ENCODE data around the gene PCDHGA10. TPM values are rescaled to one million over a fixed set of nuclear protein-coding genes. Genes with fewer than 3 reads are reported as not detected.
"Not testable (repeated sequence)": the region's sequence is repeated elsewhere in the genome, so short reads cannot be mapped to it uniquely, and the experiment has no call there.

The PCDHGA10 gene
- under 1 TPM in 1 of 2 experiments, not detected in 1; 0.05 TPM for total RNA-seq

GRCh38 chr5:141412854-141413539 lies at the start of gene PCDHGA10:
TSS of gene PCDHGA10 (plus strand) at chr5:141412987. CDS start at chr5:141413176, 189 bp downstream.
- Mint-ChIP-seq H3K4me3 (peak within 1 kb of the TSS; percentile 65), H3K36me3 (ENCODE audit: low read depth) (peaks cover 20% of the 10 kb centered on the region), H3K9me3 (peaks cover 18% of the 10 kb centered on the region), H3K27me3 (peaks cover 62% of the 10 kb centered on the region), H3K27ac (peak within 1 kb of the TSS; percentile 34), H3K4me1 (peaks cover 21% of the 10 kb centered on the region)
- CTCF ChIA-PET = interaction anchor here (0.6 to 3.0 kb wide), 22 partner anchors 8 to 589 kb away, joined by 3 to 17 read pairs (median 5); partner anchors contain the start of genes PCDHGA1, PCDHGA11, PCDHGA12 and PCDHGA2
- peak; percentile 66 for DNase-seq
- POLR2A ChIA-PET = interaction anchor here (1.0 to 1.5 kb wide), 3 partner anchors 9 to 112 kb away, joined by 3 to 5 read pairs (median 5); partner anchors contain the start of gene PCDHGA11

DNA sequence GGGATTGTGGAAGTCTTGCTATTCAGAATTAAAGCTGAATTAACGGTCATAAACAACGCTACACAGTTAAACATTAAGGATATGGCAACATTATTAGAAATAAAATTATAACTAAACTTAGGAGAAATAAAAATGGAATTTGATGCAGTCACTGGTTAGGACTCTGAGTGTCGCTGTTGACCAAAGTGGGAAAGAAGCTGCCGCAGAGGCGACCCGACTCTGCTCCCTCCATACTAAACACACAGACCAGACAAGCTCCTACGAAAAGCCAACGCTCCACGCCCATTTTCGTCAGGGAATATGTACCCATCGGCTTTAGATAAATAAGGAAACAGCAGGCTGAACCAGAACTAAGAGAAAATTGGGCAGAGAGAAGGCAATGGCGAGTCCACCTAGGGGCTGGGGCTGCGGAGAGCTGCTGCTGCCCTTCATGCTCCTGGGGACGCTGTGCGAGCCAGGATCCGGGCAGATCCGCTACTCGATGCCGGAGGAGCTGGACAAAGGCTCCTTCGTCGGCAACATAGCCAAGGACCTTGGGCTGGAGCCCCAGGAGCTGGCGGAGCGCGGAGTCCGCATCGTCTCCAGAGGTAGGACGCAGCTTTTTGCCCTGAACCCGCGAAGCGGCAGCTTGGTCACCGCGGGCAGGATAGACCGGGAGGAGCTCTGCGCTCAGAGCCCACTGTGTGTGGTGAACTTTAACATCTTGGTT lies 48.7 kb upstream of the PCDHGA10 start, which contains the start of gene PCDHGA5:
PCDHGA5 (plus strand) TSS at position 211 of the 709 bp plus-strand sequence; CDS start at position 380, 169 bp downstream.
- no peak within 1 kb of the TSS for H3K4me3 Mint-ChIP-seq
- peaks cover 24% of the 10 kb centered on the region for H3K9me3 Mint-ChIP-seq
- no peak for DNase-seq
- peaks cover 2% of the 10 kb centered on the region for H3K4me1 Mint-ChIP-seq
- no peak within 1 kb of the TSS for H3K27ac Mint-ChIP-seq
- ChIA-PET CTCF (interaction anchor here (1.3 kb wide), 1 partner anchor 49 kb away, joined by 3 read pairs; the partner anchor contains the start of gene PCDHGA10), POLR2A (no interaction called here)
- H3K36me3 Mint-ChIP-seq (ENCODE audit: low read depth) = peaks cover 18% of the 10 kb centered on the region
- peaks cover 59% of the 10 kb centered on the region for H3K27me3 Mint-ChIP-seq

DNA sequence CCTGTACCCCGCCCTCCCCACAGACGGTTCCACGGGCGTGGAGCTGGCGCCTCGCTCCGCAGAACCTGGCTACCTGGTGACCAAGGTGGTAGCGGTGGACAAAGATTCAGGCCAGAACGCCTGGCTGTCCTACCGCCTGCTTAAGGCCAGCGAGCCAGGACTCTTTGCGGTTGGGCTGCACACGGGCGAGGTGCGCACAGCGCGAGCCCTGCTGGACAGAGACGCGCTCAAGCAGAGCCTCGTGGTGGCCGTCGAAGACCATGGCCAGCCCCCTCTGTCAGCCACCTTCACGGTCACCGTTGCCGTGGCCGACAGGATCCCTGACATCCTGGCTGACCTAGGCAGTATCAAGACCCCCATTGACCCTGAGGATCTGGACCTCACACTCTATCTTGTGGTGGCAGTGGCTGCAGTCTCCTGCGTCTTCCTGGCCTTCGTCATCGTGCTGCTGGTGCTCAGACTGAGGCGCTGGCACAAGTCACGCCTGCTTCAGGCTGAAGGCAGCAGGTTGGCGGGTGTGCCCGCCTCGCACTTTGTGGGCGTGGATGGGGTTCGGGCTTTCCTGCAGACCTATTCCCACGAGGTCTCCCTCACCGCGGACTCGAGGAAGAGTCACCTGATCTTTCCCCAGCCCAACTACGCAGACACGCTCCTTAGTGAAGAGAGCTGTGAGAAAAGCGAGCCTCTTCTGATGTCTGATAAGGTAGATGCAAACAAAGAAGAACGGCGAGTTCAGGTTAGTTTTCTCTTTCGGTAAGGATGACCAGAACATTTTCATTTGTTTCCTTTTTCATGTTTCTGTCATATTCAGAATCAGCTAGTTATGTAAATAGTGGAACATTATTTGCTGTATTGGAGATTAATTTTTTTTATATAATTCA lies 46.5 kb upstream of the PCDHGA10 start:
- no peaks in the 10 kb centered on the region for H3K4me1 Mint-ChIP-seq
- H3K9me3 Mint-ChIP-seq = peaks cover 16% of the 10 kb centered on the region
- POLR2A ChIA-PET = no interaction called here
- DNase-seq = no peak
- no peak overlapping the region for H3K27ac Mint-ChIP-seq
- no peak overlapping the region for H3K4me3 Mint-ChIP-seq
- CTCF ChIA-PET = interaction anchor here (0.9 to 1.2 kb wide), 2 partner anchors 16 to 147 kb away, joined by 3 to 4 read pairs; partner anchors contain the start of gene PCDHGA7
- peaks cover 61% of the 10 kb centered on the region for H3K27me3 Mint-ChIP-seq
- peaks cover 11% of the 10 kb centered on the region for H3K36me3 Mint-ChIP-seq (ENCODE audit: low read depth)

- H3K27ac Mint-ChIP-seq = no peak within 1 kb of the TSS
- peaks cover 17% of the 10 kb centered on the region for H3K9me3 Mint-ChIP-seq
Observed at GRCh38 chr5:141369994-141370848, 42.6 kb upstream of the PCDHGA10 start, which contains the start of gene PCDHGB3. TSS of gene PCDHGB3 (plus strand) at chr5:141370242. CDS start at chr5:141370395, 153 bp downstream.

DNA sequence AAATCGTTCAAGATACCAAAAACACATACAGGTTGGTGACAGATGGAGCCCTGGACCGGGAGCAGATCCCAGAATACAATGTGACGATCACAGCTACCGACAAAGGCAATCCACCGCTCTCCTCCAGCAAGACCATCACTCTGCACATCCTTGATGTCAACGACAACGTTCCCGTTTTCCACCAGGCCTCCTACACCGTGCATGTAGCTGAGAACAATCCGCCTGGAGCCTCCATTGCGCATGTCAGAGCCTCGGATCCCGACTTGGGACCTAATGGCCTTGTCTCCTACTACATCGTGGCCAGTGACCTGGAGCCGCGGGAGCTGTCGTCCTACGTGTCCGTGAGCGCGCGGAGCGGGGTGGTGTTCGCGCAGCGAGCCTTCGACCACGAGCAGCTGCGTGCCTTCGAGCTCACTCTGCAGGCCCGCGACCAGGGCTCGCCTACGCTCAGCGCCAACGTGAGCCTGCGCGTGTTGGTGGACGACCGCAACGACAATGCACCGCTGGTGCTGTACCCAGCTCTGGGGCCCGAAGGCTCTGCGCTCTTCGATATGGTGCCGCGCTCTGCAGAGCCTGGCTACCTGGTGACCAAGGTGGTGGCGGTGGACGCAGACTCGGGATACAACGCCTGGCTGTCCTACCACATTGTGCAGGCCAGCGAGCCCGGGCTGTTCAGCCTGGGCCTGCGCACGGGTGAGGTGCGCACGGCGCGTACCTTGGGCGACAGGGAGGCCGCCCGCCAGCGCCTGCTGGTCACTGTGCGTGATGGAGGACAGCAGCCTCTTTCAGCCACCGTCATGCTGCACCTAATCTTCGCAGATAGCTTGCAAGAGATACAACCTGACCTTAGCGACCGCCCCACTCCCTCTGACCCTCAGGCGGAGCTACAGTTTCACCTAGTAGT lies 41.0 kb upstream of the PCDHGA10 start:
- no peak overlapping the region for H3K4me3 Mint-ChIP-seq
- ChIA-PET CTCF (interaction anchor here (1.4 to 2.5 kb wide), 3 partner anchors 25 to 141 kb away, joined by 3 to 13 read pairs (median 11); partner anchors contain the start of gene PCDHGA10), POLR2A (no interaction called here)
- H3K9me3 Mint-ChIP-seq = peaks cover 19% of the 10 kb centered on the region
- DNase-seq = no peak
- peaks cover 30% of the 10 kb centered on the region for H3K27me3 Mint-ChIP-seq
- no peak overlapping the region for H3K27ac Mint-ChIP-seq
- H3K4me1 Mint-ChIP-seq = no peaks in the 10 kb centered on the region
- peaks cover 11% of the 10 kb centered on the region for H3K36me3 Mint-ChIP-seq (ENCODE audit: low read depth)

More at GRCh38 chr5:141369994-141370848, 42.6 kb upstream of the PCDHGA10 start, which contains the start of gene PCDHGB3:
- H3K27me3 Mint-ChIP-seq = peaks cover 39% of the 10 kb centered on the region
- peak; percentile 33 for DNase-seq
- ChIA-PET POLR2A (interaction anchor here (1.6 kb wide), 1 partner anchor 50 kb away, joined by 8 read pairs; the partner anchor contains the start of gene TAF7), CTCF (interaction anchor here (0.6 to 2.5 kb wide), 17 partner anchors 12 to 194 kb away, joined by 3 to 13 read pairs (median 4); partner anchors contain the start of genes PCDHGA1, PCDHGA10, PCDHGA11 and PCDHGA9)
- H3K4me3 Mint-ChIP-seq = peak within 1 kb of the TSS; percentile 46
- no peaks in the 10 kb centered on the region for H3K4me1 Mint-ChIP-seq
- peaks cover 14% of the 10 kb centered on the region for H3K36me3 Mint-ChIP-seq (ENCODE audit: low read depth)

DNA sequence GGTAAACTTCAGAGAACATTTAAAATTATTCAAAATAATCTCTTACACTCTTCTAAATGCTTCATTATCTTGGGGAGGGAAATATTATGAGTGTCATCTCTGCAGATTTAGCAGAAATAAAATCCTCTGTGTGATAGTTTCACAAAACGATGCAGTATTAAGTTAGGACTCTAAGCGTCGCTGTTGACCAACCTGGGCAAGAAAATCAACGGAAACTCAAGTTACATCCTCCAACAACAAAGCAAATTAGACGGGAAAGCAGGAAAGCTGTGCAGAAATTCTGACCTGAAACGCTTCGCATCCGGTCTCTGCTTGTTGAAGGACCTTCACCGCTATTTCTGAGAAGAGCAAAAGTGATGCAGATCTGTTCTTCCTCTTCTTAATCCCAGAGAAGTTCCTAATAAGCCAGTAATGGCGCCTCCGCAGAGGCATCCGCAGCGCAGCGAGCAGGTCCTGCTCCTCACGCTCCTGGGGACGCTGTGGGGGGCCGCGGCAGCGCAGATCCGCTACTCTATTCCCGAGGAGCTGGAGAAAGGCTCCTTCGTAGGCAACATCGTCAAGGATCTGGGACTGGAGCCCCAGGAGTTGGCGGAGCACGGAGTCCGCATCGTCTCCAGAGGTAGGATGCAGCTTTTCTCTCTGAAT lies 39.0 kb upstream of the PCDHGA10 start, which contains the start of gene PCDHGA6:
PCDHGA6 (plus strand) TSS at position 219 of the 645 bp plus-strand sequence; CDS start at position 412, 193 bp downstream.
- CTCF ChIA-PET = interaction anchor here (1.2 kb wide), 1 partner anchor 54 kb away, joined by 3 read pairs; no protein-coding TSS in a partner anchor
- no peak for DNase-seq
- Mint-ChIP-seq H3K27ac (no peak within 1 kb of the TSS), H3K36me3 (ENCODE audit: low read depth) (peaks cover 11% of the 10 kb centered on the region), H3K4me3 (peak within 1 kb of the TSS; percentile 16), H3K9me3 (peaks cover 19% of the 10 kb centered on the region), H3K27me3 (peaks cover 29% of the 10 kb centered on the region), H3K4me1 (no peaks in the 10 kb centered on the region)
- POLR2A ChIA-PET = no interaction called here

DNA sequence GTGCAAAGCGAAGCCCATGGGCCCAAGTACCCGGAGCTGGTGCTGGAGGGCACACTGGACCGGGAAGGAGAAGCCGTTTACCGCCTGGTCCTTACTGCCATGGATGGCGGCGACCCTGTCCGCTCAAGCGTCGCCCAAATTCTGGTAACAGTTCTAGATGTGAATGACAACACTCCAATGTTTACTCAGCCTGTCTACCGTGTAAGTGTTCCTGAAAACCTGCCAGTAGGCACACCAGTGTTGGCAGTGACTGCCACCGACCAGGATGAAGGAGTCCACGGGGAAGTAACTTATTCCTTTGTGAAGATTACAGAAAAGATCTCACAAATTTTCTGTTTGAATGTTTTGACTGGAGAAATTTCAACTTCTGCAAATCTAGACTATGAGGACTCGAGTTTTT lies 38.2 kb upstream of the PCDHGA10 start:
- CTCF ChIA-PET = no interaction called here
- H3K4me3 Mint-ChIP-seq = no peak overlapping the region

GRCh38 chr5:141375444-141376155 lies 37.2 kb upstream of the PCDHGA10 start:
- CTCF ChIA-PET = interaction anchor here (0.7 kb wide), 1 partner anchor 100 kb away, joined by 4 read pairs; no protein-coding TSS in a partner anchor
- peaks cover 17% of the 10 kb centered on the region for H3K27me3 Mint-ChIP-seq

More for the DNA sequence above, 38.2 kb upstream of the PCDHGA10 start:
- POLR2A ChIA-PET = no interaction called here
- Mint-ChIP-seq H3K27me3 (peaks cover 25% of the 10 kb centered on the region), H3K36me3 (ENCODE audit: low read depth) (peaks cover 11% of the 10 kb centered on the region), H3K9me3 (peaks cover 19% of the 10 kb centered on the region), H3K4me1 (no peaks in the 10 kb centered on the region), H3K27ac (no peak overlapping the region)
- DNase-seq = no peak

DNA sequence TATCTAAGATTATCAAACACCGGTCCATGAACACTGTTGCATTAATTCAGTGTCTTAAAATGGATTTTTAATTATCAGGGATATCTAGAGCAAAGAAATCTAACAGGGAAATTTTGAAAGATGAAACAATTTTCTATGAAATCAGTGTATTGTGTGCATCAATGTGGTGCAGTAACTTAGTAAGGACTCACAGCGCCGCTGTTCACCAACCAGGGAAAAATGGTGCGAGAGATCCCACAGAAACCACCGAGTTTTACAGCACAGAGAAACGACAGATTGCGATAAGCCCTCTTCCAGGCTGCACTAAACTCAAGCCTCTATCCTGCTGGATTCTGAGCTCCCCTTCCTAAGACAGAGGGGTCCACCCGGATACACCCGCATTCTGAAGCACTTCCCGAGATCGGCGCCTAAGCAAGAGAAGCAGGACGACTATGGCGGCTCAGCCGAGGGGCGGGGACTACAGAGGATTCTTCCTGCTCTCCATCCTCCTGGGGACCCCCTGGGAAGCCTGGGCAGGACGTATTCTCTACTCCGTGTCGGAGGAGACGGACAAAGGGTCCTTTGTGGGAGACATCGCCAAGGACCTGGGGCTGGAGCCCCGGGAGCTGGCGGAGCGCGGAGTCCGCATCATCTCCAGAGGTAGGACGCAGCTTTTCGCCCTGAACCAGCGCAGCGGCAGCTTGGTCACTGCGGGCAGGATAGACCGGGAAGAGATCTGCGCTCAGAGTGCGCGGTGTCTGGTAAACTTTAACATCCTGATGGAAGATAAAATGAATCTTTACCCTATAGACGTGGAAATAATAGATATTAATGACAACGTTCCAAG lies 30.1 kb upstream of the PCDHGA10 start, which contains the start of gene PCDHGA7:
PCDHGA7 (plus strand) TSS at position 274 of the 826 bp plus-strand sequence; CDS start at position 432, 158 bp downstream.
- no peaks in the 10 kb centered on the region for H3K36me3 Mint-ChIP-seq (ENCODE audit: low read depth)
- H3K27ac Mint-ChIP-seq = no peak within 1 kb of the TSS
- peak within 1 kb of the TSS; percentile 46 for H3K4me3 Mint-ChIP-seq
- H3K27me3 Mint-ChIP-seq = peaks cover 31% of the 10 kb centered on the region
- H3K9me3 Mint-ChIP-seq = peaks cover 8% of the 10 kb centered on the region
- CTCF ChIA-PET = interaction anchor here (1.1 kb wide), 1 partner anchor 16 kb away, joined by 4 read pairs; no protein-coding TSS in a partner anchor
- no peaks in the 10 kb centered on the region for H3K4me1 Mint-ChIP-seq
- no peak for DNase-seq
- POLR2A ChIA-PET = no interaction called here

More at GRCh38 chr5:141375444-141376155, 37.2 kb upstream of the PCDHGA10 start:
- H3K4me3 Mint-ChIP-seq, POLR2A ChIA-PET, H3K4me1 Mint-ChIP-seq, H3K27ac Mint-ChIP-seq, DNase-seq: not testable (repeated sequence)
- Mint-ChIP-seq H3K36me3 (ENCODE audit: low read depth) (peaks cover 11% of the 10 kb centered on the region), H3K9me3 (peaks cover 19% of the 10 kb centered on the region)

Measured in activated CD4-positive, alpha-beta memory T cell treated with anti-CD3 and anti-CD28 coated beads, Interleukin-2, amount 10 ng/mL, durations not matched to agents 7 days and 5 days (primary cell).